ENCODE data around the gene C18orf63.
"Not testable (repeated sequence)": the region's sequence is repeated elsewhere in the genome, so short reads cannot be mapped to it uniquely, and the experiment has no call there.

C18orf63 gene

GRCh38 chr18:74286856-74287255 lies 28.8 kb upstream of the C18orf63 start:
- DNase-seq: no peak

- no peak for DNase-seq
Observed at GRCh38 chr18:74288041-74288440, 27.6 kb upstream of the C18orf63 start.

GRCh38 chr18:74288730-74289129 lies 26.9 kb upstream of the C18orf63 start:
- no peak for DNase-seq

- DNase-seq: no peak
Observed at GRCh38 chr18:74289137-74289536, 26.5 kb upstream of the C18orf63 start.

GRCh38 chr18:74290021-74290420 lies 25.6 kb upstream of the C18orf63 start:
- DNase-seq: no peak

- no peak for DNase-seq
Observed at GRCh38 chr18:74290794-74291471, 24.7 kb upstream of the C18orf63 start.

- DNase-seq: no peak
Observed at GRCh38 chr18:74291472-74291770, 24.2 kb upstream of the C18orf63 start.

- peak; percentile 73 for DNase-seq
Observed at GRCh38 chr18:74291771-74292540, 23.7 kb upstream of the C18orf63 start, which contains the start of gene CYB5A. Gene CYB5A, minus strand, starts transcription at chr18:74291963. Its CDS starts 88 bp downstream, at chr18:74291875.

GRCh38 chr18:74292541-74292858 lies 23.1 kb upstream of the C18orf63 start:
- DNase-seq: no peak

- DNase-seq: not testable (repeated sequence)
Observed at GRCh38 chr18:74292982-74293381, 22.7 kb upstream of the C18orf63 start.

- no peak for DNase-seq
Observed at GRCh38 chr18:74294526-74294925, 21.1 kb upstream of the C18orf63 start.

- DNase-seq: no peak
Observed at GRCh38 chr18:74299162-74299561, 16.5 kb upstream of the C18orf63 start.

GRCh38 chr18:74299746-74300145 lies 15.9 kb upstream of the C18orf63 start:
- no peak for DNase-seq

- no peak for DNase-seq
Observed at GRCh38 chr18:74303306-74303705, 12.3 kb upstream of the C18orf63 start.

- no peak for DNase-seq
Observed at GRCh38 chr18:74303936-74304335, 11.7 kb upstream of the C18orf63 start.

GRCh38 chr18:74310411-74310810 lies 5.2 kb upstream of the C18orf63 start:
- DNase-seq: no peak

- DNase-seq: no peak
Observed at GRCh38 chr18:74311000-74311399, 4.6 kb upstream of the C18orf63 start.

- no peak for DNase-seq
Observed at GRCh38 chr18:74314759-74315463, 728 bp upstream of the C18orf63 start.

- no peak for DNase-seq
Observed at GRCh38 chr18:74316257-74317170, 875 bp downstream of the C18orf63 start.

GRCh38 chr18:74326231-74326630 lies 10.6 kb downstream of the C18orf63 start:
- DNase-seq: no peak

GRCh38 chr18:74326791-74327190 lies 11.2 kb downstream of the C18orf63 start:
- not testable (repeated sequence) for DNase-seq

GRCh38 chr18:74328206-74328605 lies 12.6 kb downstream of the C18orf63 start:
- DNase-seq: no peak

- no peak for DNase-seq
Observed at GRCh38 chr18:74329688-74330205, 14.1 kb downstream of the C18orf63 start.
